ENCODE results near the gene JMJD1C.
"Not testable (repeated sequence)": the region's sequence is repeated elsewhere in the genome, so short reads cannot be mapped to it uniquely, and the experiment has no call there.

JMJD1C gene

GRCh38 chr10:63503395-63503794, 37.6 kb upstream of the JMJD1C start:
- H3K36me3 ChIP-seq: no peaks in the 10 kb centered on the region
- H3K9me3 ChIP-seq: no peaks in the 10 kb centered on the region
- TF ChIP-seq CTCF (IDR thresholded peaks at IDR 0.05; ENCODE audit: low read depth, low read length): no peak
- no peak for DNase-seq
- H3K4me1 ChIP-seq: no peaks in the 10 kb centered on the region
- no peak overlapping the region for H3K4me3 ChIP-seq (ENCODE audit: low read depth, low read length)
- no peaks in the 10 kb centered on the region for H3K27me3 ChIP-seq

- no peak for TF ChIP-seq CTCF (IDR thresholded peaks at IDR 0.05; ENCODE audit: low read depth, low read length)
- no peaks in the 10 kb centered on the region for H3K9me3 ChIP-seq
- H3K36me3 ChIP-seq: no peaks in the 10 kb centered on the region
- DNase-seq: no peak
- no peaks in the 10 kb centered on the region for H3K27me3 ChIP-seq
- no peak overlapping the region for H3K4me3 ChIP-seq (ENCODE audit: low read depth, low read length)
- no peaks in the 10 kb centered on the region for H3K4me1 ChIP-seq
These were observed 37.1 kb upstream of the JMJD1C start for GRCh38 chr10:63502832-63503231.

GRCh38 chr10:63501954-63502353, 36.2 kb upstream of the JMJD1C start:
- no peak overlapping the region for H3K4me3 ChIP-seq (ENCODE audit: low read depth, low read length)
- H3K4me1 ChIP-seq: no peaks in the 10 kb centered on the region
- no peak for DNase-seq
- H3K36me3 ChIP-seq: no peaks in the 10 kb centered on the region
- no peak for TF ChIP-seq CTCF (IDR thresholded peaks at IDR 0.05; ENCODE audit: low read depth, low read length)
- H3K27me3 ChIP-seq: no peaks in the 10 kb centered on the region
- H3K9me3 ChIP-seq: no peaks in the 10 kb centered on the region

GRCh38 chr10:63500551-63500950, 34.8 kb upstream of the JMJD1C start:
- H3K4me3 ChIP-seq (ENCODE audit: low read depth, low read length); H3K36me3 ChIP-seq; DNase-seq; H3K27me3 ChIP-seq; H3K4me1 ChIP-seq; H3K9me3 ChIP-seq: not testable (repeated sequence)

- no peaks in the 10 kb centered on the region for H3K27me3 ChIP-seq
- H3K4me3 ChIP-seq (ENCODE audit: low read depth, low read length): no peak overlapping the region
- H3K4me1 ChIP-seq: no peaks in the 10 kb centered on the region
- H3K9me3 ChIP-seq: no peaks in the 10 kb centered on the region
- no peaks in the 10 kb centered on the region for H3K36me3 ChIP-seq
- no peak for DNase-seq
- TF ChIP-seq CTCF (IDR thresholded peaks at IDR 0.05; ENCODE audit: low read depth, low read length): no peak
These were observed 32.9 kb upstream of the JMJD1C start for GRCh38 chr10:63498665-63499064.

GRCh38 chr10:63497321-63497720, 31.5 kb upstream of the JMJD1C start:
- Histone ChIP-seq H3K4me1 (no peaks in the 10 kb centered on the region), H3K36me3 (no peaks in the 10 kb centered on the region), H3K4me3 (ENCODE audit: low read depth, low read length) (no peak overlapping the region), H3K9me3 (no peaks in the 10 kb centered on the region), H3K27me3 (no peaks in the 10 kb centered on the region)
- DNase-seq: no peak
- no peak for TF ChIP-seq CTCF (IDR thresholded peaks at IDR 0.05; ENCODE audit: low read depth, low read length)

GRCh38 chr10:63496561-63496960, 30.8 kb upstream of the JMJD1C start:
- no peak for TF ChIP-seq CTCF (IDR thresholded peaks at IDR 0.05; ENCODE audit: low read depth, low read length)
- H3K36me3 ChIP-seq: no peaks in the 10 kb centered on the region
- no peak overlapping the region for H3K4me3 ChIP-seq (ENCODE audit: low read depth, low read length)
- no peaks in the 10 kb centered on the region for H3K27me3 ChIP-seq
- no peak for DNase-seq
- no peaks in the 10 kb centered on the region for H3K4me1 ChIP-seq
- no peaks in the 10 kb centered on the region for H3K9me3 ChIP-seq
